Fibroblast of lung (primary cell): ENCODE measurements around the gene LIF. TPM values are rescaled to one million over a fixed set of nuclear protein-coding genes. Genes with fewer than 3 reads are reported as not detected.

Experiments
- DNase-seq, 2 donors: peaks; one replicate each; pipeline versions ENCODE4 v3.0.0 to v3.0.0-alpha.2; 2010; ENCODE audit warnings: low read depth in 2 of 2
- H2AFZ ChIP-seq: 2 replicates; pipeline ENCODE4 v1.5.1; 2012; ENCODE audit warnings: low read length, control low read depth, inconsistent platforms
- H3K27ac ChIP-seq: 2 replicates; pipeline ENCODE4 v1.5.1; 2011; ENCODE audit warnings: low read length, control low read depth; ENCODE audit not compliant: insufficient read depth
- H3K27me3 ChIP-seq: 2 replicates; pipeline ENCODE4 v1.5.1; 2011; ENCODE audit warnings: mild to moderate bottlenecking, low read length; ENCODE audit not compliant: control insufficient read depth, insufficient read depth
- H3K36me3 ChIP-seq: 2 replicates; pipeline ENCODE4 v1.5.1; 2011; ENCODE audit warnings: low read length; ENCODE audit not compliant: control insufficient read depth, insufficient read depth
- H3K4me1 ChIP-seq: 2 replicates; pipeline ENCODE4 v1.5.1; 2011; ENCODE audit warnings: low read length; ENCODE audit not compliant: control insufficient read depth, insufficient read depth; ENCODE audit errors: extremely low read depth
- H3K4me2 ChIP-seq: 2 replicates; pipeline ENCODE4 v1.5.1; 2011; ENCODE audit warnings: low read length, control low read depth; ENCODE audit not compliant: insufficient read depth; ENCODE audit errors: extremely low read depth
- H3K4me3 ChIP-seq, 4 experiments: fragments of 200-600 bp in 1 of 4; sonication (generic) in 1 of 4; replicated peaks in 1 of 4; 2 replicates each; pipeline ENCODE4 v1.5.1; 2011 to 2016; ENCODE audit warnings: low read length in 4 of 4, low read depth in 3 of 4, mild to moderate bottlenecking in 3 of 4, control low read depth in 2 of 4, inconsistent platforms in 1 of 4, mixed read lengths in 1 of 4; ENCODE audit not compliant: insufficient read depth in 1 of 4; ENCODE audit errors: control extremely low read depth in 1 of 4
- H3K79me2 ChIP-seq: 2 replicates; pipeline ENCODE4 v1.5.1; 2012; ENCODE audit warnings: mild to moderate bottlenecking, low read length, inconsistent platforms; ENCODE audit not compliant: control insufficient read depth, insufficient read depth
- H3K9ac ChIP-seq: 2 replicates; pipeline ENCODE4 v1.5.1; 2011; ENCODE audit warnings: mild to moderate bottlenecking, low read length, control low read depth; ENCODE audit not compliant: insufficient read depth
- H3K9me3 ChIP-seq: 2 replicates; pipeline ENCODE4 v1.5.1; 2012; ENCODE audit warnings: low read depth, low read length; ENCODE audit not compliant: control insufficient read depth, insufficient read depth
- H4K20me1 ChIP-seq: 2 replicates; pipeline ENCODE4 v1.5.1; 2011; ENCODE audit warnings: low read length; ENCODE audit not compliant: control insufficient read depth, insufficient read depth; ENCODE audit errors: extremely low read depth
- CTCF ChIP-seq, 2 donors: IDR thresholded peaks in 1 of 2; conservative IDR thresholded peaks in 1 of 2; 1 replicate in 1 of 2; 2 replicates in 1 of 2; pipeline ENCODE4 v1.5.1; 2011 to 2012; ENCODE audit warnings: low read length in 2 of 2, control low read depth in 1 of 2, inconsistent platforms in 1 of 2, low read depth in 1 of 2, mild to moderate bottlenecking in 1 of 2
- EZH2 ChIP-seq: IDR thresholded peaks from 2 replicates; pipeline ENCODE4 v1.5.1; 2012; ENCODE audit warnings: low read length, control low read depth, mild to moderate bottlenecking; ENCODE audit errors: missing control alignments
- polyA plus RNA-seq, 2 donors: library from polyadenylated mRNA; depleted of rRNA in 1 of 2; stranded (reverse) in 1 of 2; unstranded in 1 of 2; fragments of >200 nt; gene quantifications; 2 replicates each; pipeline ENCODE4 v1.2.1, GENCODE V29; 2011 to 2012; ENCODE audit warnings: missing spikeins in 1 of 2
- total RNA-seq: library from RNA; depleted of rRNA; stranded (reverse); fragments of >200 nt; gene quantifications from 2 replicates; pipeline ENCODE4 v1.2.1, GENCODE V29; 2014

The LIF gene
- total and polyA plus RNA-seq, 2 donors (not counting 1 experiment from before 2014, with no cell fraction given): 4.5 to 11.2 TPM

- no peaks in the 10 kb centered on the region for H3K27me3 ChIP-seq
- H3K9me3 ChIP-seq: no peaks in the 10 kb centered on the region
- no peak overlapping the region for H3K9ac ChIP-seq
- no peak overlapping the region for H2AFZ ChIP-seq
- no peaks in the 10 kb centered on the region for H3K79me2 ChIP-seq
- H3K36me3 ChIP-seq: no peaks in the 10 kb centered on the region
- no peak for DNase-seq
- no peaks in the 10 kb centered on the region for H4K20me1 ChIP-seq
- peaks cover 15% of the 10 kb centered on the region for H3K4me1 ChIP-seq
- TF ChIP-seq EZH2: no peak
- TF ChIP-seq CTCF (conservative IDR thresholded peaks at IDR 0.05 in 1 of 2, IDR thresholded peaks at IDR 0.05 in 1 of 2; ENCODE audit: low read depth in 1 of 2, low read length in 2 of 2): no peak
- H3K4me3 ChIP-seq: no peak overlapping the region
- H3K4me2 ChIP-seq: no peak overlapping the region
- no peak overlapping the region for H3K27ac ChIP-seq
Measured at GRCh38 chr22:30286331-30286730, 39.8 kb upstream of the LIF start.

- Histone ChIP-seq H3K4me1 (peaks cover 11% of the 10 kb centered on the region), H3K79me2 (no peaks in the 10 kb centered on the region), H3K4me2 (no peak overlapping the region), H3K36me3 (no peaks in the 10 kb centered on the region), H3K27ac (no peak overlapping the region), H3K4me3 (no peak overlapping the region), H4K20me1 (no peaks in the 10 kb centered on the region), H3K9me3 (no peaks in the 10 kb centered on the region), H3K9ac (no peak overlapping the region), H3K27me3 (no peaks in the 10 kb centered on the region), H2AFZ (no peak overlapping the region)
- TF ChIP-seq EZH2 (no peak), CTCF (conservative IDR thresholded peaks at IDR 0.05 in 1 of 2, IDR thresholded peaks at IDR 0.05 in 1 of 2; ENCODE audit: low read depth in 1 of 2, low read length in 2 of 2) (no peak)
- DNase-seq: no peak
Measured at GRCh38 chr22:30285846-30286200, 39.3 kb upstream of the LIF start.

- no peaks in the 10 kb centered on the region for H4K20me1 ChIP-seq
- no peak overlapping the region for H3K4me2 ChIP-seq
- H3K4me1 ChIP-seq: peaks cover 6% of the 10 kb centered on the region
- H3K27ac ChIP-seq: no peak overlapping the region
- no peaks in the 10 kb centered on the region for H3K9me3 ChIP-seq
- H3K27me3 ChIP-seq: no peaks in the 10 kb centered on the region
- no peak for TF ChIP-seq CTCF (conservative IDR thresholded peaks at IDR 0.05 in 1 of 2, IDR thresholded peaks at IDR 0.05 in 1 of 2; ENCODE audit: low read depth in 1 of 2, low read length in 2 of 2)
- no peak for TF ChIP-seq EZH2
- no peak overlapping the region for H2AFZ ChIP-seq
- H3K36me3 ChIP-seq: no peaks in the 10 kb centered on the region
- H3K9ac ChIP-seq: no peak overlapping the region
- H3K79me2 ChIP-seq: no peaks in the 10 kb centered on the region
- no peak for DNase-seq
- H3K4me3 ChIP-seq: no peak overlapping the region
Measured at GRCh38 chr22:30285176-30285845, 38.8 kb upstream of the LIF start.
